Erythroblast (primary cell): ENCODE measurements around the gene SECTM1.

Experiments
- DNase-seq, 2 experiments: peaks; one replicate each; lab custom pipeline; 2025; lab: John Stamatoyannopoulos, UW
- GATA1 ChIP-seq: IDR thresholded peaks from 2 replicates; pipeline ENCODE4 v1.6.1; 2011; ENCODE audit warnings: low read depth, mild to moderate bottlenecking, control low read depth, low read length, moderate library complexity
- POLR2A ChIP-seq: IDR thresholded peaks from 2 replicates; pipeline ENCODE4 v1.6.1; 2011; ENCODE audit warnings: mild to moderate bottlenecking, low read length

The SECTM1 gene

GRCh38 chr17:82314012-82314726, 19.4 kb downstream of the SECTM1 start:
- TF ChIP-seq GATA1 (no peak), POLR2A (no peak)
- DNase-seq: no peak

GRCh38 chr17:82313195-82314011, 20.2 kb downstream of the SECTM1 start:
- TF ChIP-seq POLR2A (no peak), GATA1 (no peak)

GRCh38 chr17:82311971-82312370, 21.6 kb downstream of the SECTM1 start:
- DNase-seq: no peak
- TF ChIP-seq POLR2A (no peak), GATA1 (no peak)

More at GRCh38 chr17:82313195-82314011, 20.2 kb downstream of the SECTM1 start:
- no peak for DNase-seq

- no peak for DNase-seq
- TF ChIP-seq GATA1 (no peak), POLR2A (no peak)
These were observed 22.7 kb downstream of the SECTM1 start for GRCh38 chr17:82310877-82311276.

GRCh38 chr17:82309656-82310570, 23.7 kb downstream of the SECTM1 start:
- DNase-seq: no peak
- TF ChIP-seq GATA1 (no peak), POLR2A (no peak)

GRCh38 chr17:82305727-82306300, 27.8 kb downstream of the SECTM1 start:
- DNase-seq: no peak
- no peak for TF ChIP-seq GATA1
- TF ChIP-seq POLR2A: no peak

GRCh38 chr17:82304826-82305726, 28.5 kb downstream of the SECTM1 start:
- no peak for DNase-seq
- TF ChIP-seq GATA1: no peak
- no peak for TF ChIP-seq POLR2A

GRCh38 chr17:82303944-82304808, 29.4 kb downstream of the SECTM1 start:
- TF ChIP-seq GATA1: no peak
- no peak for TF ChIP-seq POLR2A
- DNase-seq: no peak

- DNase-seq: no peak
- TF ChIP-seq POLR2A: no peak
- no peak for TF ChIP-seq GATA1
These were observed 30.3 kb downstream of the SECTM1 start for GRCh38 chr17:82302991-82303943.

- TF ChIP-seq POLR2A: no peak
- TF ChIP-seq GATA1: no peak
- no peak for DNase-seq
These were observed 31.0 kb downstream of the SECTM1 start for GRCh38 chr17:82302568-82302963.
